ENCODE measurements around the gene VWF. TPM values are rescaled to one million over a fixed set of nuclear protein-coding genes. Genes with fewer than 3 reads are reported as not detected.
A peak's percentile ranks its signal among the peaks of the same experiment; 100 is the strongest.

VWF gene
- total and polyA plus RNA-seq, 2 of the 13 experiments (the other 11 are each of a cell fraction or from before 2014, with no cell fraction given), result 0.20 to 0.25 TPM

DNA sequence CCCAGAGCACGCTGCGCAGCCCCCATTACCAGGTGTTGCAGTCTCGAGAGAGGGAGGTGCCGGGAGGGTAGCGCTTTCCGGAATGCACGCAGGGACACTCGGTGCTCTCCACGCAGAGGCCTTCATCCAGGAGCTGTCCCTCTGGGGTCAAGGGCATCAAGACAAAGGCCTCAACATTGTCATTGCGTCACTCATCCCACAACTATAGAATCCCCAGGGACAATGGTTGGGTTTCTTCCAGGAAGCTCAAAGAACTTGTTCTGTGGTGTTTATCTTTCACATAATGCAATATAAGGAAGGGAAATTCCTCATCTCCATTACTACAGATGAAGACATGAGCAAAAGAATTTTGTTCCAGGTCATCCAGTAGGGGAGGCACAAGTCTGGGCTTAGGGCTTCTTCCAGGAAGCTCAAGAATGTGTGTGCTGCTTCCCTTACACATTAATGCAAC is 52.1 kb downstream of the VWF start (continued):
- TF ChIP-seq ZEB1 (IDR thresholded peaks at IDR 0.05; ENCODE audit: insufficient replicate concordance, low read depth), result no peak
- no peak for TF ChIP-seq ZHX2 (IDR thresholded peaks at IDR 0.05; ENCODE audit: low read depth)
- no peak for TF ChIP-seq ZHX2 (CRISPR knock-in tag; IDR thresholded peaks at IDR 0.05; ENCODE audit: borderline replicate concordance)
- 0 out of 2 replicates have a peak, but pooled peaks have one; percentile 22 for TF ChIP-seq ELF3 (CRISPR knock-in tag; IDR thresholded peaks at IDR 0.05)
- TF ChIP-seq, protein P1, sequence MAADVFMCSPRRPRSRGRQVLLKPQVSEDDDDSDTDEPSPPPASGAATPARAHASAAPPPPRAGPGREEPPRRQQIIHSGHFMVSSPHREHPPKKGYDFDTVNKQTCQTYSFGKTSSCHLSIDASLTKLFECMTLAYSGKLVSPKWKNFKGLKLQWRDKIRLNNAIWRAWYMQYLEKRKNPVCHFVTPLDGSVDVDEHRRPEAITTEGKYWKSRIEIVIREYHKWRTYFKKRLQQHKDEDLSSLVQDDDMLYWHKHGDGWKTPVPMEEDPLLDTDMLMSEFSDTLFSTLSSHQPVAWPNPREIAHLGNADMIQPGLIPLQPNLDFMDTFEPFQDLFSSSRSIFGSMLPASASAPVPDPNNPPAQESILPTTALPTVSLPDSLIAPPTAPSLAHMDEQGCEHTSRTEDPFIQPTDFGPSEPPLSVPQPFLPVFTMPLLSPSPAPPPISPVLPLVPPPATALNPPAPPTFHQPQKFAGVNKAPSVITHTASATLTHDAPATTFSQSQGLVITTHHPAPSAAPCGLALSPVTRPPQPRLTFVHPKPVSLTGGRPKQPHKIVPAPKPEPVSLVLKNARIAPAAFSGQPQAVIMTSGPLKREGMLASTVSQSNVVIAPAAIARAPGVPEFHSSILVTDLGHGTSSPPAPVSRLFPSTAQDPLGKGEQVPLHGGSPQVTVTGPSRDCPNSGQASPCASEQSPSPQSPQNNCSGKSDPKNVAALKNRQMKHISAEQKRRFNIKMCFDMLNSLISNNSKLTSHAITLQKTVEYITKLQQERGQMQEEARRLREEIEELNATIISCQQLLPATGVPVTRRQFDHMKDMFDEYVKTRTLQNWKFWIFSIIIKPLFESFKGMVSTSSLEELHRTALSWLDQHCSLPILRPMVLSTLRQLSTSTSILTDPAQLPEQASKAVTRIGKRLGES (CRISPR knock-in tag; IDR thresholded peaks at IDR 0.05; ENCODE audit: borderline replicate concordance), result no peak
- no peak for TF ChIP-seq RAD21 (CRISPR knock-in tag; IDR thresholded peaks at IDR 0.05)
- TF ChIP-seq SOX6 (IDR thresholded peaks at IDR 0.05), result no peak
- peak; percentile 97 for TF ChIP-seq SOX6 (CRISPR knock-in tag; IDR thresholded peaks at IDR 0.05)
- TF ChIP-seq SALL1 (CRISPR knock-in tag; IDR thresholded peaks at IDR 0.05), result peak; percentile 60
- no peak for TF ChIP-seq THYN1 (CRISPR knock-in tag; IDR thresholded peaks at IDR 0.05; ENCODE audit: borderline replicate concordance, low read depth)
- no peak for TF ChIP-seq ZNF777 (CRISPR knock-in tag; IDR thresholded peaks at IDR 0.05)
- peak; percentile 82 for TF ChIP-seq BCL6 (CRISPR knock-in tag; IDR thresholded peaks at IDR 0.05)
- TF ChIP-seq RARA (CRISPR knock-in tag; IDR thresholded peaks at IDR 0.05), result peak; percentile 89
- TF ChIP-seq ZNF790 (CRISPR knock-in tag; IDR thresholded peaks at IDR 0.05; ENCODE audit: borderline replicate concordance), result no peak
- TF ChIP-seq GATAD2A (CRISPR knock-in tag; IDR thresholded peaks at IDR 0.05), result peak; percentile 77; the same call in 1 of the 2 replicates
- no peak for TF ChIP-seq RARG (CRISPR knock-in tag; IDR thresholded peaks at IDR 0.05; ENCODE audit: low read depth)
- peak in 1 of 2 experiments; percentile 79; a peak in 3 of 4 replicates for TF ChIP-seq NR2F1 (CRISPR knock-in tag; IDR thresholded peaks at IDR 0.05)
- 0 out of 2 replicates have a peak, but pooled peaks have one; percentile 28 for TF ChIP-seq TARDBP (CRISPR knock-in tag; IDR thresholded peaks at IDR 0.05)
- TF ChIP-seq CREM (IDR thresholded peaks at IDR 0.05), result no peak; the same call in 1 of the 2 replicates
- TF ChIP-seq CREM (CRISPR knock-in tag; IDR thresholded peaks at IDR 0.05), result no peak
- TF ChIP-seq SMAD1 (CRISPR knock-in tag; IDR thresholded peaks at IDR 0.05; ENCODE audit: borderline replicate concordance, low read depth), result no peak
- TF ChIP-seq RXRA (CRISPR knock-in tag; IDR thresholded peaks at IDR 0.05), result peak; percentile 78; the same call in 1 of the 2 replicates
- TF ChIP-seq FOXA3 (CRISPR knock-in tag; IDR thresholded peaks at IDR 0.05), result peak; percentile 60; the same call in 1 of the 2 replicates
- no peak for TF ChIP-seq ZNF34 (CRISPR knock-in tag; IDR thresholded peaks at IDR 0.05; ENCODE audit: borderline replicate concordance)
- TF ChIP-seq NCOA2 (CRISPR knock-in tag; IDR thresholded peaks at IDR 0.05), result peak; percentile 67; the same call in 1 of the 2 replicates

Measured in HepG2 (cell line).